Measurements from ENCODE around the gene ARID4B. TPM values are rescaled to one million over a fixed set of nuclear protein-coding genes. Genes with fewer than 3 reads are reported as not detected.

The ARID4B gene
- total RNA-seq, 1 experiment from 2014 or later = 17.6 TPM

DNA sequence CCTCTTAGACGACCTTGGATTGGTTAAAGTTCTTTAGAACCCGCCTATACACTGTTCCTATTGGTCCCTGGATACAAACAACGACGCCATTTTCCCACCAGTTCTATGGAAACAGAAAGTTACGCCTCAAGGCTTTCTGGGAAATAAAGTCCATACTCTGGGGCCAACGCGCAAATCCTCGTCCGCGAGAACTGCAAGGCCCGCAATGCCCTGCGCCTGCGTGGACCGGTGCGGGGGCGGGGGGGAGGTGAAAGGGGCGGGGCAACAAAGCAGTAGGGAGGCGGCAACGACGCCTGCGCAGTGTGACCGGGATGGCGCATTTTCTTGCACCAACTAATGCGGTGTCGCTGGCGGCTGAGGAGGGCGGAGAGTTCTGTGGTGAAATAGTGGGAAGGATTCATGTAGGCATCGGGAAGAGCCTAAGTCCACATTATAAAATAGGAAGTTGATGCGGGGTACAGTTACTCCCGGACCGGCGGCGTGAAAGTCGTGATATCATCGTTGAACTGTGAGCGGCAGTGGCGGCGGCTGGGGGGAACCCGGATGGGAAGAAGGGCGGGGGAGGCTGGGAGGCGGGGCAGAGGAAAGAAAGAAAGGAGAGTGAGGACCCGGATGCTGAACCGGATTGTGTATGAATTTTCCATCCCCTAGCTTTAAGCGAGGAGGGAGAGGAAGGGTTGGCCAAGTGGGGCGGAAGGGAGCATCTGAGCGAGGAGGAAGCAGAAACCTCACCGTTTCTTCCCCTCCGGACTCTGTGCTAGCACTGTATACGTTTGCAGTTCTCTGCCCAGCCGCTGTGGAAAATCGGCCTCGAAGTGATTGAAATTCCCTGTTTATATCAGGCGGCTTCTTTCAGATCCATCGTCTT, 526 bp upstream of the ARID4B start, which contains the start of gene GGPS1:
TSS of gene GGPS1 (plus strand) at position 300 of the 868 bp plus-strand sequence. CDS start 6,695 bp downstream, outside the sequence.
- TF ChIP-seq EZH2 (IDR thresholded peaks at IDR 0.05; ENCODE audit: borderline replicate concordance, low read depth, low read length, poor library complexity, severe bottlenecking) = no peak
- TF ChIP-seq, protein P1, sequence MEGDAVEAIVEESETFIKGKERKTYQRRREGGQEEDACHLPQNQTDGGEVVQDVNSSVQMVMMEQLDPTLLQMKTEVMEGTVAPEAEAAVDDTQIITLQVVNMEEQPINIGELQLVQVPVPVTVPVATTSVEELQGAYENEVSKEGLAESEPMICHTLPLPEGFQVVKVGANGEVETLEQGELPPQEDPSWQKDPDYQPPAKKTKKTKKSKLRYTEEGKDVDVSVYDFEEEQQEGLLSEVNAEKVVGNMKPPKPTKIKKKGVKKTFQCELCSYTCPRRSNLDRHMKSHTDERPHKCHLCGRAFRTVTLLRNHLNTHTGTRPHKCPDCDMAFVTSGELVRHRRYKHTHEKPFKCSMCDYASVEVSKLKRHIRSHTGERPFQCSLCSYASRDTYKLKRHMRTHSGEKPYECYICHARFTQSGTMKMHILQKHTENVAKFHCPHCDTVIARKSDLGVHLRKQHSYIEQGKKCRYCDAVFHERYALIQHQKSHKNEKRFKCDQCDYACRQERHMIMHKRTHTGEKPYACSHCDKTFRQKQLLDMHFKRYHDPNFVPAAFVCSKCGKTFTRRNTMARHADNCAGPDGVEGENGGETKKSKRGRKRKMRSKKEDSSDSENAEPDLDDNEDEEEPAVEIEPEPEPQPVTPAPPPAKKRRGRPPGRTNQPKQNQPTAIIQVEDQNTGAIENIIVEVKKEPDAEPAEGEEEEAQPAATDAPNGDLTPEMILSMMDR (conservative IDR thresholded peaks at IDR 0.05; ENCODE audit: low read depth, low read length) = no peak
- Histone ChIP-seq H3K4me1 (ENCODE audit: insufficient read depth, low read length, poor library complexity, severe bottlenecking) (peaks cover 13% of the 10 kb centered on the region), H3K27me3 (replicated peaks; ENCODE audit: insufficient read depth, low read depth, low read length, poor library complexity) (no peaks in the 10 kb centered on the region), H3K9me3 (ENCODE audit: low read depth, low read length, poor library complexity, severe bottlenecking) (no peaks in the 10 kb centered on the region), H3K36me3 (ENCODE audit: insufficient read depth, low read length, poor library complexity, severe bottlenecking) (no peaks in the 10 kb centered on the region), H3K27ac (ENCODE audit: low read depth, low read length, poor library complexity, severe bottlenecking) (peak within 1 kb of the TSS; percentile 92), H3K4me3 (ENCODE audit: low read depth, low read length, poor library complexity, severe bottlenecking) (peak within 1 kb of the TSS; percentile 83)
- peak; percentile 97 for DNase-seq (ENCODE audit: low spot score)
- ChIA-PET POLR2A (ENCODE audit: low non-redundant PET) (no interaction called here), CTCF (interaction anchor here (0.7 to 1.0 kb wide), 2 partner anchors 75 to 89 kb away, joined by 3 to 4 read pairs; no protein-coding TSS in a partner anchor)
- intact Hi-C loops (cut with micrococcal nuclease; ENCODE audit: unreplicated experiment) = loop anchor here (10.0 kb wide), 1 partner anchor 74 kb away; no protein-coding TSS in a partner anchor
- no TSS peak for BruUV-seq (replicated peaks)

GRCh38 chr1:235326719-235327558, 1.0 kb downstream of the ARID4B start:
- intact Hi-C loops (cut with micrococcal nuclease; ENCODE audit: unreplicated experiment) = loop anchor here (10.0 kb wide), 1 partner anchor 72 kb away; no protein-coding TSS in a partner anchor
- no peaks in the 10 kb centered on the region for H3K36me3 ChIP-seq (ENCODE audit: insufficient read depth, low read length, poor library complexity, severe bottlenecking)
- H3K4me1 ChIP-seq (ENCODE audit: insufficient read depth, low read length, poor library complexity, severe bottlenecking) = peaks cover 13% of the 10 kb centered on the region
- no peaks in the 10 kb centered on the region for H3K9me3 ChIP-seq (ENCODE audit: low read depth, low read length, poor library complexity, severe bottlenecking)
- no peak for TF ChIP-seq EZH2 (IDR thresholded peaks at IDR 0.05; ENCODE audit: borderline replicate concordance, low read depth, low read length, poor library complexity, severe bottlenecking)
- TF ChIP-seq, protein P1 (conservative IDR thresholded peaks at IDR 0.05; ENCODE audit: low read depth, low read length) = no peak
- peak overlapping the region; percentile 86 for H3K27ac ChIP-seq (ENCODE audit: low read depth, low read length, poor library complexity, severe bottlenecking)
- ChIA-PET POLR2A (ENCODE audit: low non-redundant PET) (no interaction called here), CTCF (no interaction called here)
- BruUV-seq (replicated peaks) = no TSS peak
- H3K4me3 ChIP-seq (ENCODE audit: low read depth, low read length, poor library complexity, severe bottlenecking) = peak overlapping the region; percentile 83
- DNase-seq (ENCODE audit: low spot score) = peak; percentile 10
- no peaks in the 10 kb centered on the region for H3K27me3 ChIP-seq (replicated peaks; ENCODE audit: insufficient read depth, low read depth, low read length, poor library complexity)

GRCh38 chr1:235325854-235326253, 2.1 kb downstream of the ARID4B start:
- peak overlapping the region; percentile 86 for H3K27ac ChIP-seq (ENCODE audit: low read depth, low read length, poor library complexity, severe bottlenecking)
- BruUV-seq (replicated peaks) = TSS peak; percentile 43
- H3K4me1 ChIP-seq (ENCODE audit: insufficient read depth, low read length, poor library complexity, severe bottlenecking) = peaks cover 5% of the 10 kb centered on the region
- TF ChIP-seq EZH2 (IDR thresholded peaks at IDR 0.05; ENCODE audit: borderline replicate concordance, low read depth, low read length, poor library complexity, severe bottlenecking) = no peak
- TF ChIP-seq, protein P1 (conservative IDR thresholded peaks at IDR 0.05; ENCODE audit: low read depth, low read length) = no peak
- intact Hi-C loops (cut with micrococcal nuclease; ENCODE audit: unreplicated experiment) = loop anchor here (10.0 kb wide), 1 partner anchor 71 kb away; no protein-coding TSS in a partner anchor
- ChIA-PET POLR2A (ENCODE audit: low non-redundant PET) (no interaction called here), CTCF (no interaction called here)
- no peaks in the 10 kb centered on the region for H3K9me3 ChIP-seq (ENCODE audit: low read depth, low read length, poor library complexity, severe bottlenecking)
- no peaks in the 10 kb centered on the region for H3K36me3 ChIP-seq (ENCODE audit: insufficient read depth, low read length, poor library complexity, severe bottlenecking)
- no peaks in the 10 kb centered on the region for H3K27me3 ChIP-seq (replicated peaks; ENCODE audit: insufficient read depth, low read depth, low read length, poor library complexity)
- H3K4me3 ChIP-seq (ENCODE audit: low read depth, low read length, poor library complexity, severe bottlenecking) = peak overlapping the region; percentile 83
- DNase-seq (ENCODE audit: low spot score) = no peak

All from A673 (cell line).